ENCODE measurements around the gene PDE2A. TPM values are rescaled to one million over a fixed set of nuclear protein-coding genes. Genes with fewer than 3 reads are reported as not detected.

Gene PDE2A
- total and polyA plus RNA-seq, 2 of the 4 experiments (the other 2 are of a cell fraction): 0.02 TPM; not detected in 1

DNA sequence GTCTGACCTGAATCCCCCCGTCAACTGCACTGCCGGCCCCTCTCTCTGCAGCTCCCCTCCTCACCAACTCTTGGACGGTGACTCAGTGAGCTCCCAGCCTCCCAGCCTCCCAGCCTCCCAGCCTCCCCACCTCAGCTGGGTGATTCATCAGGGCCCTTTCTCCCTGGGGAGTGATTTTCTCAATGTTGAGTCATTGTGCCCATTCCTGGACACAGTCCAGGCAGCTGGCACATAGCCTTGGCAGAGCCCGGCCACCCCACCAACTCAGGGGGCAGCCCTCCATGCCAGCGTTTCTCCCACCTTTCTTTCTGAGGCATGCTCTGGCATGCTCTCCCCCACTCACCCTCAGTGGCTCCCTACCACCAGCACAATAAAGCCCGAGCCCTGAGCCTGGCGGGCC is 30.7 kb downstream of the PDE2A start:
- ChIA-PET POLR2A (ENCODE audit: unreplicated experiment) (no interaction called here), CTCF (interaction anchor here (1.4 kb wide), 1 partner anchor 44 kb away, joined by 5 read pairs; no protein-coding TSS in a partner anchor)
- BruUV-seq (replicated peaks): no TSS peak
- H3K4me1 ChIP-seq (ENCODE audit: control insufficient read depth, insufficient read depth, low read length): peaks cover 2% of the 10 kb centered on the region; the same call in 1 of the 2 replicates
- intact Hi-C loops (cut with micrococcal nuclease): loop anchor here (1.0 kb wide), 4 partner anchors 44 to 172 kb away; no protein-coding TSS in a partner anchor
- no peaks in the 10 kb centered on the region for H3K36me3 ChIP-seq (ENCODE audit: control insufficient read depth, insufficient read depth, low read length)
- H2BK20ac ChIP-seq (ENCODE audit: low read depth, low read length): no peak overlapping the region
- H3K27ac ChIP-seq (ENCODE audit: insufficient read depth, low read length): no peak overlapping the region
- H3K56ac ChIP-seq (ENCODE audit: extremely low read depth, insufficient read depth, low read length): no peak overlapping the region
- H2BK5ac ChIP-seq (ENCODE audit: low read depth, low read length, poor library complexity, severe bottlenecking): no peak overlapping the region
- no peak overlapping the region for H2BK15ac ChIP-seq (ENCODE audit: low read depth, low read length)
- no peak overlapping the region for H3K9ac ChIP-seq (ENCODE audit: low read depth, low read length)
- no peak for TF ChIP-seq BHLHE40 (IDR thresholded peaks at IDR 0.05; ENCODE audit: low read depth, low read length)
- no peak for TF ChIP-seq USF2 (IDR thresholded peaks at IDR 0.05; ENCODE audit: low read depth, low read length)
- no peak for TF ChIP-seq RAD21 (IDR thresholded peaks at IDR 0.05; ENCODE audit: low read length)
- no peak for TF ChIP-seq FOS (IDR thresholded peaks at IDR 0.05; ENCODE audit: low read depth, low read length)
- TF ChIP-seq, protein P1, sequence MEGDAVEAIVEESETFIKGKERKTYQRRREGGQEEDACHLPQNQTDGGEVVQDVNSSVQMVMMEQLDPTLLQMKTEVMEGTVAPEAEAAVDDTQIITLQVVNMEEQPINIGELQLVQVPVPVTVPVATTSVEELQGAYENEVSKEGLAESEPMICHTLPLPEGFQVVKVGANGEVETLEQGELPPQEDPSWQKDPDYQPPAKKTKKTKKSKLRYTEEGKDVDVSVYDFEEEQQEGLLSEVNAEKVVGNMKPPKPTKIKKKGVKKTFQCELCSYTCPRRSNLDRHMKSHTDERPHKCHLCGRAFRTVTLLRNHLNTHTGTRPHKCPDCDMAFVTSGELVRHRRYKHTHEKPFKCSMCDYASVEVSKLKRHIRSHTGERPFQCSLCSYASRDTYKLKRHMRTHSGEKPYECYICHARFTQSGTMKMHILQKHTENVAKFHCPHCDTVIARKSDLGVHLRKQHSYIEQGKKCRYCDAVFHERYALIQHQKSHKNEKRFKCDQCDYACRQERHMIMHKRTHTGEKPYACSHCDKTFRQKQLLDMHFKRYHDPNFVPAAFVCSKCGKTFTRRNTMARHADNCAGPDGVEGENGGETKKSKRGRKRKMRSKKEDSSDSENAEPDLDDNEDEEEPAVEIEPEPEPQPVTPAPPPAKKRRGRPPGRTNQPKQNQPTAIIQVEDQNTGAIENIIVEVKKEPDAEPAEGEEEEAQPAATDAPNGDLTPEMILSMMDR (conservative IDR thresholded peaks at IDR 0.05; ENCODE audit: low read depth, low read length): no peak
- no peak for TF ChIP-seq POLR2A (IDR thresholded peaks at IDR 0.05; ENCODE audit: low read depth, low read length)
- TF ChIP-seq CHD1 (IDR thresholded peaks at IDR 0.05; ENCODE audit: low read depth, low read length): no peak
- TF ChIP-seq NFE2L2 (IDR thresholded peaks at IDR 0.05; ENCODE audit: low read depth, low read length): no peak
- H4K8ac ChIP-seq (ENCODE audit: low read depth in 2 of 2, low read length in 2 of 2): no peak overlapping the region
- H2BK120ac ChIP-seq (ENCODE audit: low read depth, low read length): no peak overlapping the region
- no peak overlapping the region for H4K91ac ChIP-seq (ENCODE audit: insufficient read depth, low read depth, low read length)
- peak overlapping the region; percentile 2 for H2AK9ac ChIP-seq (replicated peaks; ENCODE audit: low read depth, low read length, poor library complexity)
- no peak overlapping the region for H3K18ac ChIP-seq (ENCODE audit: low read depth, low read length)
- no peaks in the 10 kb centered on the region for H3K9me1 ChIP-seq (ENCODE audit: insufficient read depth, low read length)
- H3K27me3 ChIP-seq (ENCODE audit: control insufficient read depth, insufficient read depth, low read length): peaks cover 54% of the 10 kb centered on the region
- dilution Hi-C loops (cut with HindIII; ENCODE audit: low sequenced_read_pairs, unreplicated experiment): no loop called here
- WGBS, 2 experiments (ENCODE audit: extremely low coverage in 2 of 2, insufficient read length in 1 of 2): 76% methylated on average over 4 of the region's 7 CpGs; no CpG with 5 or more reads in 1 of the 2 experiments
- H4K5ac ChIP-seq (ENCODE audit: low read depth, low read length): no peak overlapping the region
- in situ Hi-C loops (cut with MboI; ENCODE audit: low sequenced_read_pairs): loop anchor here (10.0 kb wide), 2 partner anchors 59 to 169 kb away; no protein-coding TSS in a partner anchor
- H4K20me1 ChIP-seq (ENCODE audit: insufficient read depth, low read length): no peaks in the 10 kb centered on the region
- H2AFZ ChIP-seq (replicated peaks; ENCODE audit: low read length, poor library complexity): peak overlapping the region; percentile 87
- H3K4ac ChIP-seq (ENCODE audit: low read depth, low read length): no peak overlapping the region
- H3K4me3 ChIP-seq (ENCODE audit: insufficient read depth, low read depth, low read length): no peak overlapping the region
- no peak overlapping the region for H3K14ac ChIP-seq (replicated peaks; ENCODE audit: low read depth, low read length)
- ATAC-seq (ENCODE audit: low read depth) (no peak), DNase-seq (no peak)
- H3K9me3 ChIP-seq (ENCODE audit: control insufficient read depth, insufficient read depth, low read length): 0 out of 2 replicates have a peak, but pooled peaks cover 2% of the 10 kb centered on the region
- H3K4me2 ChIP-seq (ENCODE audit: low read depth, low read length): no peak overlapping the region
- no peak overlapping the region for H2AK5ac ChIP-seq (ENCODE audit: low read depth, low read length)
- no peaks in the 10 kb centered on the region for H3K79me1 ChIP-seq (ENCODE audit: low read depth in 1 of 2, low read length in 2 of 2)
- H3K23ac ChIP-seq (ENCODE audit: low read depth, low read length): no peak overlapping the region

All from IMR-90 (cell line).